NT2/D1 (cell line): ENCODE data around the gene RALA.

Experiments used
- SUZ12 ChIP-seq: IDR thresholded peaks from 2 replicates; pipeline ENCODE4 v1.6.1; 2011; ENCODE audit not compliant: insufficient read length, insufficient read depth; ENCODE audit errors: extremely low read depth
- ZNF274 ChIP-seq: IDR thresholded peaks from 2 replicates; pipeline ENCODE4 v1.6.1; 2011; ENCODE audit warnings: mild to moderate bottlenecking, low read depth, low read length

GRCh38 chr7:39647816-39648215 lies 24.4 kb downstream of the RALA start:
- TF ChIP-seq SUZ12, result no peak
- no peak for TF ChIP-seq ZNF274
